ENCODE measurements around the gene KCNG2.

The KCNG2 gene

GRCh38 chr18:79922971-79923411, 125.3 kb downstream of the KCNG2 start:
- TF ChIP-seq ZNF239 (tag by site-specific recombination; IDR thresholded peaks at IDR 0.05) (no peak), ZNF133 (tag by site-specific recombination; IDR thresholded peaks at IDR 0.05) (no peak), ZNF670 (tag by site-specific recombination; IDR thresholded peaks at IDR 0.05; ENCODE audit: low read depth) (no peak), OSR2 (tag by site-specific recombination; IDR thresholded peaks at IDR 0.05) (no peak), SP7 (tag by site-specific recombination; IDR thresholded peaks at IDR 0.05) (no peak), SP2 (tag by site-specific recombination; IDR thresholded peaks at IDR 0.05) (no peak)
- TF ChIP-seq, protein P1, sequence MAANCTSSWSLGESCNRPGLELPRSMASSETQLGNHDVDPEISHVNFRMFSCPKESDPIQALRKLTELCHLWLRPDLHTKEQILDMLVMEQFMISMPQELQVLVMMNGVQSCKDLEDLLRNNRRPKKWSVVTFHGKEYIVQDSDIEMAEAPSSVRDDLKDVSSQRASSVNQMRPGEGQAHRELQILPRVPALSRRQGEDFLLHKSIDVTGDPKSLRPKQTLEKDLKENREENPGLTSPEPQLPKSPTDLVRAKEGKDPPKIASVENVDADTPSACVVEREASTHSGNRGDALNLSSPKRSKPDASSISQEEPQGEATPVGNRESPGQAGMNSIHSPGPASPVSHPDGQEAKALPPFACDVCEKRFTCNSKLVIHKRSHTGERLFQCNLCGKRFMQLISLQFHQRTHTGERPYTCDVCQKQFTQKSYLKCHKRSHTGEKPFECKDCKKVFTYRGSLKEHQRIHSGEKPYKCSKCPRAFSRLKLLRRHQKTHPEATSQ (tag by site-specific recombination; IDR thresholded peaks at IDR 0.05), result no peak
- TF ChIP-seq, protein P2, sequence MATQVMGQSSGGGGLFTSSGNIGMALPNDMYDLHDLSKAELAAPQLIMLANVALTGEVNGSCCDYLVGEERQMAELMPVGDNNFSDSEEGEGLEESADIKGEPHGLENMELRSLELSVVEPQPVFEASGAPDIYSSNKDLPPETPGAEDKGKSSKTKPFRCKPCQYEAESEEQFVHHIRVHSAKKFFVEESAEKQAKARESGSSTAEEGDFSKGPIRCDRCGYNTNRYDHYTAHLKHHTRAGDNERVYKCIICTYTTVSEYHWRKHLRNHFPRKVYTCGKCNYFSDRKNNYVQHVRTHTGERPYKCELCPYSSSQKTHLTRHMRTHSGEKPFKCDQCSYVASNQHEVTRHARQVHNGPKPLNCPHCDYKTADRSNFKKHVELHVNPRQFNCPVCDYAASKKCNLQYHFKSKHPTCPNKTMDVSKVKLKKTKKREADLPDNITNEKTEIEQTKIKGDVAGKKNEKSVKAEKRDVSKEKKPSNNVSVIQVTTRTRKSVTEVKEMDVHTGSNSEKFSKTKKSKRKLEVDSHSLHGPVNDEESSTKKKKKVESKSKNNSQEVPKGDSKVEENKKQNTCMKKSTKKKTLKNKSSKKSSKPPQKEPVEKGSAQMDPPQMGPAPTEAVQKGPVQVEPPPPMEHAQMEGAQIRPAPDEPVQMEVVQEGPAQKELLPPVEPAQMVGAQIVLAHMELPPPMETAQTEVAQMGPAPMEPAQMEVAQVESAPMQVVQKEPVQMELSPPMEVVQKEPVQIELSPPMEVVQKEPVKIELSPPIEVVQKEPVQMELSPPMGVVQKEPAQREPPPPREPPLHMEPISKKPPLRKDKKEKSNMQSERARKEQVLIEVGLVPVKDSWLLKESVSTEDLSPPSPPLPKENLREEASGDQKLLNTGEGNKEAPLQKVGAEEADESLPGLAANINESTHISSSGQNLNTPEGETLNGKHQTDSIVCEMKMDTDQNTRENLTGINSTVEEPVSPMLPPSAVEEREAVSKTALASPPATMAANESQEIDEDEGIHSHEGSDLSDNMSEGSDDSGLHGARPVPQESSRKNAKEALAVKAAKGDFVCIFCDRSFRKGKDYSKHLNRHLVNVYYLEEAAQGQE (tag by site-specific recombination; IDR thresholded peaks at IDR 0.05), result no peak
- Histone ChIP-seq H3K4me3 (ENCODE audit: low read depth, low read length) (no peak overlapping the region), H3K4me1 (ENCODE audit: control insufficient read depth, insufficient read depth, low read length) (no peaks in the 10 kb centered on the region), H3K27ac (ENCODE audit: extremely low read depth, low read depth, low read length) (no peak overlapping the region), H3K36me3 (ENCODE audit: control insufficient read depth in 2 of 2, insufficient read depth in 1 of 2, low read length in 2 of 2) (peaks cover 4 to 13% of the 10 kb centered on the region in 2 experiments; a peak in 2 of 3 replicates), H3K9me3 (ENCODE audit: control insufficient read depth, insufficient read depth, low read depth, low read length) (no peaks in the 10 kb centered on the region)
- POLR2A ChIA-PET, result no interaction called here
- CTCF ChIA-PET, result no interaction called here

GRCh38 chr18:79923896-79924585, 126.3 kb downstream of the KCNG2 start:
- Histone ChIP-seq H3K4me1 (ENCODE audit: control insufficient read depth, insufficient read depth, low read length) (no peaks in the 10 kb centered on the region), H3K36me3 (ENCODE audit: control insufficient read depth in 2 of 2, insufficient read depth in 1 of 2, low read length in 2 of 2) (peaks cover 4 to 16% of the 10 kb centered on the region in 2 experiments; a peak in 2 of 3 replicates), H3K4me3 (ENCODE audit: low read depth, low read length) (no peak overlapping the region), H3K27ac (ENCODE audit: extremely low read depth, low read depth, low read length) (no peak overlapping the region), H3K9me3 (ENCODE audit: control insufficient read depth, insufficient read depth, low read depth, low read length) (no peaks in the 10 kb centered on the region)
- CTCF ChIA-PET, result interaction anchor here (0.7 kb wide), 1 partner anchor 84 kb away, joined by 3 read pairs; no protein-coding TSS in a partner anchor
- POLR2A ChIA-PET, result no interaction called here
- TF ChIP-seq SCRT2 (tag by site-specific recombination; IDR thresholded peaks at IDR 0.05) (no peak), ZFP37 (tag by site-specific recombination; IDR thresholded peaks at IDR 0.05) (no peak), ZBTB10 (tag by site-specific recombination; IDR thresholded peaks at IDR 0.05) (no peak), ZFHX2 (tag by site-specific recombination; conservative IDR thresholded peaks at IDR 0.05) (no peak), ZNF571 (tag by site-specific recombination; IDR thresholded peaks at IDR 0.05) (no peak), ZSCAN16 (tag by site-specific recombination; IDR thresholded peaks at IDR 0.05) (no peak), ZNF214 (tag by site-specific recombination; IDR thresholded peaks at IDR 0.05; ENCODE audit: borderline replicate concordance) (no peak), ZNF560 (tag by site-specific recombination; IDR thresholded peaks at IDR 0.05; ENCODE audit: borderline replicate concordance) (no peak), ZNF211 (tag by site-specific recombination; IDR thresholded peaks at IDR 0.05; ENCODE audit: low read depth) (no peak), ZNF112 (tag by site-specific recombination; IDR thresholded peaks at IDR 0.05) (no peak), ZNF544 (tag by site-specific recombination; IDR thresholded peaks at IDR 0.05) (no peak), TRIM28 (IDR thresholded peaks at IDR 0.05; ENCODE audit: borderline replicate concordance, low read length) (no peak), ZNF239 (tag by site-specific recombination; IDR thresholded peaks at IDR 0.05) (no peak)
- TF ChIP-seq, protein P3, sequence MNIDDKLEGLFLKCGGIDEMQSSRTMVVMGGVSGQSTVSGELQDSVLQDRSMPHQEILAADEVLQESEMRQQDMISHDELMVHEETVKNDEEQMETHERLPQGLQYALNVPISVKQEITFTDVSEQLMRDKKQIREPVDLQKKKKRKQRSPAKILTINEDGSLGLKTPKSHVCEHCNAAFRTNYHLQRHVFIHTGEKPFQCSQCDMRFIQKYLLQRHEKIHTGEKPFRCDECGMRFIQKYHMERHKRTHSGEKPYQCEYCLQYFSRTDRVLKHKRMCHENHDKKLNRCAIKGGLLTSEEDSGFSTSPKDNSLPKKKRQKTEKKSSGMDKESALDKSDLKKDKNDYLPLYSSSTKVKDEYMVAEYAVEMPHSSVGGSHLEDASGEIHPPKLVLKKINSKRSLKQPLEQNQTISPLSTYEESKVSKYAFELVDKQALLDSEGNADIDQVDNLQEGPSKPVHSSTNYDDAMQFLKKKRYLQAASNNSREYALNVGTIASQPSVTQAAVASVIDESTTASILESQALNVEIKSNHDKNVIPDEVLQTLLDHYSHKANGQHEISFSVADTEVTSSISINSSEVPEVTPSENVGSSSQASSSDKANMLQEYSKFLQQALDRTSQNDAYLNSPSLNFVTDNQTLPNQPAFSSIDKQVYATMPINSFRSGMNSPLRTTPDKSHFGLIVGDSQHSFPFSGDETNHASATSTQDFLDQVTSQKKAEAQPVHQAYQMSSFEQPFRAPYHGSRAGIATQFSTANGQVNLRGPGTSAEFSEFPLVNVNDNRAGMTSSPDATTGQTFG (tag by site-specific recombination; IDR thresholded peaks at IDR 0.05; ENCODE audit: borderline replicate concordance), result no peak
- TF ChIP-seq, protein P4, sequence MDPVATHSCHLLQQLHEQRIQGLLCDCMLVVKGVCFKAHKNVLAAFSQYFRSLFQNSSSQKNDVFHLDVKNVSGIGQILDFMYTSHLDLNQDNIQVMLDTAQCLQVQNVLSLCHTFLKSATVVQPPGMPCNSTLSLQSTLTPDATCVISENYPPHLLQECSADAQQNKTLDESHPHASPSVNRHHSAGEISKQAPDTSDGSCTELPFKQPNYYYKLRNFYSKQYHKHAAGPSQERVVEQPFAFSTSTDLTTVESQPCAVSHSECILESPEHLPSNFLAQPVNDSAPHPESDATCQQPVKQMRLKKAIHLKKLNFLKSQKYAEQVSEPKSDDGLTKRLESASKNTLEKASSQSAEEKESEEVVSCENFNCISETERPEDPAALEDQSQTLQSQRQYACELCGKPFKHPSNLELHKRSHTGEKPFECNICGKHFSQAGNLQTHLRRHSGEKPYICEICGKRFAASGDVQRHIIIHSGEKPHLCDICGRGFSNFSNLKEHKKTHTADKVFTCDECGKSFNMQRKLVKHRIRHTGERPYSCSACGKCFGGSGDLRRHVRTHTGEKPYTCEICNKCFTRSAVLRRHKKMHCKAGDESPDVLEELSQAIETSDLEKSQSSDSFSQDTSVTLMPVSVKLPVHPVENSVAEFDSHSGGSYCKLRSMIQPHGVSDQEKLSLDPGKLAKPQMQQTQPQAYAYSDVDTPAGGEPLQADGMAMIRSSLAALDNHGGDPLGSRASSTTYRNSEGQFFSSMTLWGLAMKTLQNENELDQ (tag by site-specific recombination; IDR thresholded peaks at IDR 0.05; ENCODE audit: low read depth), result no peak
